NCI-H510A treated with DMSO at 0.1 percent for 48 hours (cell line): ENCODE results near the gene UST.
"Not testable (repeated sequence)": the region's sequence is repeated elsewhere in the genome, so short reads cannot be mapped to it uniquely, and the experiment has no call there.

Experiments used
- DNase-seq: peaks from one replicate; lab custom pipeline; 2025; lab: John Stamatoyannopoulos, UW

UST gene

GRCh38 chr6:148898376-148899014 is 151.7 kb downstream of the UST start:
- DNase-seq: no peak

GRCh38 chr6:148904896-148905870 is 158.4 kb downstream of the UST start:
- no peak for DNase-seq

- no peak for DNase-seq
Measured at GRCh38 chr6:148905901-148906300, 159.1 kb downstream of the UST start.

- no peak for DNase-seq
Measured at GRCh38 chr6:148906386-148906785, 159.6 kb downstream of the UST start.

GRCh38 chr6:148907573-148907972 is 160.7 kb downstream of the UST start:
- no peak for DNase-seq

- no peak for DNase-seq
Measured at GRCh38 chr6:148912252-148912651, 165.4 kb downstream of the UST start.

GRCh38 chr6:148915810-148916209 is 169.0 kb downstream of the UST start:
- DNase-seq: no peak

- DNase-seq: not testable (repeated sequence)
Measured at GRCh38 chr6:148916485-148916884, 169.7 kb downstream of the UST start.

- DNase-seq: no peak
Measured at GRCh38 chr6:148924226-148925012, 177.6 kb downstream of the UST start.

- DNase-seq: no peak
Measured at GRCh38 chr6:148925701-148926100, 178.9 kb downstream of the UST start.

- DNase-seq: no peak
Measured at GRCh38 chr6:148926478-148926877, 179.6 kb downstream of the UST start.

- no peak for DNase-seq
Measured at GRCh38 chr6:148927586-148927985, 180.8 kb downstream of the UST start.

GRCh38 chr6:148928811-148929210 is 182.0 kb downstream of the UST start:
- no peak for DNase-seq

- no peak for DNase-seq
Measured at GRCh38 chr6:148932208-148932607, 185.4 kb downstream of the UST start.

GRCh38 chr6:148932731-148933130 is 185.9 kb downstream of the UST start:
- DNase-seq: no peak

- no peak for DNase-seq
Measured at GRCh38 chr6:148934539-148934938, 187.7 kb downstream of the UST start.

GRCh38 chr6:148934961-148935360 is 188.1 kb downstream of the UST start:
- DNase-seq: no peak

GRCh38 chr6:148935705-148936435 is 189.0 kb downstream of the UST start:
- no peak for DNase-seq

GRCh38 chr6:148943451-148943850 is 196.6 kb downstream of the UST start:
- DNase-seq: no peak

GRCh38 chr6:148944608-148945007 is 197.8 kb downstream of the UST start:
- no peak for DNase-seq

- no peak for DNase-seq
Measured at GRCh38 chr6:148945301-148946021, 198.6 kb downstream of the UST start.
